HG03135 (cell line): ENCODE measurements around the gene SLC9A7.

Experiments used
- ATAC-seq: cut with Tn5 transposase; IDR thresholded peaks from one replicate; pipeline ENCODE4 v1.9.1; 2021; ENCODE audit warnings: mild to moderate bottlenecking, moderate library complexity; ENCODE audit not compliant: unreplicated experiment

SLC9A7 gene

GRCh38 chrX:46575586-46575985 is 183.3 kb downstream of the SLC9A7 start:
- ATAC-seq, result no peak

GRCh38 chrX:46574774-46575381 is 184.0 kb downstream of the SLC9A7 start:
- peak; percentile 15 for ATAC-seq

GRCh38 chrX:46573892-46574773 is 184.8 kb downstream of the SLC9A7 start:
- peak; percentile 40 for ATAC-seq

GRCh38 chrX:46573331-46573891 is 185.5 kb downstream of the SLC9A7 start, which contains the start of gene CHST7:
TSS of gene CHST7 (plus strand) at chrX:46573765. CDS start at chrX:46573932, 167 bp downstream.
- ATAC-seq, result peak; percentile 35

- ATAC-seq, result peak; percentile 46
These were observed 186.5 kb downstream of the SLC9A7 start for GRCh38 chrX:46572340-46572936.

- ATAC-seq, result no peak
These were observed 187.2 kb downstream of the SLC9A7 start for GRCh38 chrX:46571423-46572339.

GRCh38 chrX:46569621-46570020 is 189.3 kb downstream of the SLC9A7 start:
- no peak for ATAC-seq

- no peak for ATAC-seq
These were observed 191.5 kb downstream of the SLC9A7 start for GRCh38 chrX:46567388-46567787.

- ATAC-seq, result peak; percentile 98
These were observed 196.9 kb downstream of the SLC9A7 start for GRCh38 chrX:46561824-46562657.

- ATAC-seq, result no peak
These were observed 199.9 kb downstream of the SLC9A7 start for GRCh38 chrX:46559062-46559461.

- ATAC-seq, result no peak
These were observed 204.0 kb downstream of the SLC9A7 start for GRCh38 chrX:46554942-46555341.

- ATAC-seq, result no peak
These were observed 205.0 kb downstream of the SLC9A7 start for GRCh38 chrX:46553935-46554334.

GRCh38 chrX:46551494-46552128 is 207.3 kb downstream of the SLC9A7 start:
- ATAC-seq, result no peak

- ATAC-seq, result no peak
These were observed 209.0 kb downstream of the SLC9A7 start for GRCh38 chrX:46549914-46550313.
